Measurements from ENCODE around the gene DAP. TPM values are rescaled to one million over a fixed set of nuclear protein-coding genes. Genes with fewer than 3 reads are reported as not detected.

Gene DAP
- total and polyA plus RNA-seq, 8 donors = 68.3 to 183 (median 132) TPM

DNA sequence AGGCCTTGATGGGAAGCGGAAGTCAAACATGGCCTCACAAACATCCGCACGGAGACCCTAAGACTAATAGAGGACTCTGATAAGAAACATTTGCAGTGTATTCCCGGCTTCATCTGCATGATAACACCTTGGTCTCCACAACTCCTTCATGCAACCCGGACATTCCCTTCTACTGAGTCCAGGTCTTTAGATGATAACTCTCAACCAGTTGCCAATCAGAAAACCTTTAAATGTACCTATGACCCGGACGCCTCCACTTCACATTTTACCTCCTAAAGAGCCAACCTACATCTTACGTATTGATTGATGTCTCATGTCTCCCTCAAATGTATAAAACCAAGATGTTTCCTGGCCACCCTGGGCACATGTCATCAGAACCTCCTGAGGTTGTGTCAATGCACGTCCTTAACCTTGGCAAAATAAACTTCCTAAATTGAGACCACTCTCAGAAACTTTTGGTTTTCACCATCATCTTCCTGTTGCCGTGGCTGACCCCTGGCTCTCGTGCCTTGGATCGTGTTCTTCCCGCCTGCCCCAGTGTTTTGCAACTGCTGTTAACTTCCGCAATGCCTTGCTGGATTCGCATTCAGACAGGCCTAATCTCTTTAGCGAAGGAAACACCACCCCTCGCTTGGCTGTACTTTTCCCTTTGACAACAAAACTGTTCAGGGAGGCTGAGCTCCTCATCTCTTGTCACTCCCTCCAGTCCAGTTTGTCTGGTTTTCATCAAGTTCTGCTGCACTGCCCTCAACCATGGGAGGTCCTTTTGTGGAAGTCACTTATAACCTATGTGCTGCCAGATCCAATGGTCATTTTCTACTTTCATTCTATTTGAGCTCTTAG, 1.1 kb upstream of the DAP start:
- peak overlapping the region in 2 of 4 donors; percentile 36 to 70 for H3K4me3 ChIP-seq
- TF ChIP-seq, protein P1, sequence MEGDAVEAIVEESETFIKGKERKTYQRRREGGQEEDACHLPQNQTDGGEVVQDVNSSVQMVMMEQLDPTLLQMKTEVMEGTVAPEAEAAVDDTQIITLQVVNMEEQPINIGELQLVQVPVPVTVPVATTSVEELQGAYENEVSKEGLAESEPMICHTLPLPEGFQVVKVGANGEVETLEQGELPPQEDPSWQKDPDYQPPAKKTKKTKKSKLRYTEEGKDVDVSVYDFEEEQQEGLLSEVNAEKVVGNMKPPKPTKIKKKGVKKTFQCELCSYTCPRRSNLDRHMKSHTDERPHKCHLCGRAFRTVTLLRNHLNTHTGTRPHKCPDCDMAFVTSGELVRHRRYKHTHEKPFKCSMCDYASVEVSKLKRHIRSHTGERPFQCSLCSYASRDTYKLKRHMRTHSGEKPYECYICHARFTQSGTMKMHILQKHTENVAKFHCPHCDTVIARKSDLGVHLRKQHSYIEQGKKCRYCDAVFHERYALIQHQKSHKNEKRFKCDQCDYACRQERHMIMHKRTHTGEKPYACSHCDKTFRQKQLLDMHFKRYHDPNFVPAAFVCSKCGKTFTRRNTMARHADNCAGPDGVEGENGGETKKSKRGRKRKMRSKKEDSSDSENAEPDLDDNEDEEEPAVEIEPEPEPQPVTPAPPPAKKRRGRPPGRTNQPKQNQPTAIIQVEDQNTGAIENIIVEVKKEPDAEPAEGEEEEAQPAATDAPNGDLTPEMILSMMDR (IDR thresholded peaks at IDR 0.05) = no peak
- H3K4me1 ChIP-seq = peaks cover 3 to 28% (median 14%) of the 10 kb centered on the region in 3 donors
- H3K27me3 ChIP-seq = no peaks in the 10 kb centered on the region
- 48 to 51% methylated on average over 17 of the region's 17 CpGs for WGBS, 2 donors
- peak overlapping the region; percentile 93 to 100 (median 96) for H3K27ac ChIP-seq
- DNase-seq (peak in 2 of 6 donors; percentile 37 to 59), FAIRE-seq (no peak), ATAC-seq (peak in 2 of 4 donors; percentile 0 to 14)
- H3K36me3 ChIP-seq = no peaks in the 10 kb centered on the region
- intact Hi-C loops (cut with DNase I) = no loop called here
- no peaks in the 10 kb centered on the region for H3K9me3 ChIP-seq

DNA sequence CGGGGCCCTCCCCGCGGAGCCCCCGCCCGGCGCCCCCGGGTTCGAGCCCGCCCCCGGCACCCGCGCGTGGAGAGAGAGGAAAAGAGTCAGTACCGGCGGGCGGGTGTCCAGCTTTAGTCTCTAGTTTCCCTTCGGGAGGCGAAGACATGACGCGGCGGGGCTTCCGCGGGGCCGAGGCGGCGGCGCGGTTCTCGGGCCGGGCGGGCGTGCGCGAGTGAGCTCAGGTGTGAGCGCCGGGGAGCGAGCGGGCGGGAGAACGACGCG, 181 bp downstream of the DAP start:
- H3K9me3 ChIP-seq = no peaks in the 10 kb centered on the region
- no peaks in the 10 kb centered on the region for H3K27me3 ChIP-seq
- TF ChIP-seq, protein P1 (IDR thresholded peaks at IDR 0.05) = no peak
- DNase-seq = peak in 1 of 6 donors; percentile 80
- intact Hi-C loops (cut with DNase I) = no loop called here
- H3K4me1 ChIP-seq = peaks cover 3 to 39% (median 23%) of the 10 kb centered on the region in 3 donors
- H3K4me3 ChIP-seq = peak overlapping the region; percentile 51 to 92 (median 78)
- no peak for FAIRE-seq
- peak overlapping the region; percentile 93 to 100 (median 96) for H3K27ac ChIP-seq
- WGBS, 2 donors = 0% methylated on average over 22 to 42 of the region's 42 CpGs
- H3K36me3 ChIP-seq = no peaks in the 10 kb centered on the region
- ATAC-seq = no peak

DNA sequence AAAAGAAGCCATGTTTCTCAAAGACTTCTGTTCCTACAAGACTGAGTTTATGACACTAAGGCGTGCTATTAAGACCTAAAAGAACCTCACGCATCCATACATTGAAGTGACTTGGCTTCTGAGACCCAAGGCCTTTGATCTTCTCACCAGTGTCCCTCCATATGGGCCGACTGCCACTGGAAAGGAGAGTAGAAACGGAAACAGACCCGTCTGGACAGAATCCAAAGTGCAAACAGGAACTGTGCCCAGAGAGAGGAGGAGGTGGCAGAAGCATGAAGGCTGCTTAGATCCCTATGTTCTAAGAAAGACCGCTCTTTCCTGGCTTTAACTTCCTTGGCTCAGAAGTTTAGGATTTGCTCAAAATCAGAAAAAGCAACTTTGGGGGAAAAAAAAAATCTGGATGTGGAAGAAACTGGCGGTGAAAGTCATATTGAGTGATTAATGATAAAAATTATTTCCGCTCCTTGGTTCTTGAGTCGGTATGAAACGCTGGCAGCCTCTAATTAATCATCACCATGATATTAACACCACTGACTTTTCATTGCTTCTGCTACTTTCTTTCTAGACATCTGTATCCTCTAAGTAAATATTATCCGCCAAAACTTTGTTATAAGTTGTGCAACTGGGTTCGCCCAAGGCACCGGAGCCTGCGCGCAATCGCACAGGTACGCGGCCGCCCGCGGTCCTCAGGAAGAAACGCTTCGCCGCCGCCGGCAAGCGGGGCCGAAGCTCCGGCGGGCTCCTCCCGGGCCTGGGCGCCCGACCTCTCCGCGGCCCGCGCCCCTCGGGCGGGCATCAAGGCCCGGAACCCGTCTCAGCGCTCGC, 726 bp downstream of the DAP start:
- TF ChIP-seq, protein P1 (IDR thresholded peaks at IDR 0.05) = no peak
- WGBS, 2 donors = 1% methylated on average over 38 to 43 of the region's 43 CpGs
- no peaks in the 10 kb centered on the region for H3K9me3 ChIP-seq
- H3K4me3 ChIP-seq = peak overlapping the region; percentile 51 to 92 (median 78)
- peak overlapping the region; percentile 93 to 100 (median 96) for H3K27ac ChIP-seq
- intact Hi-C loops (cut with DNase I) = no loop called here
- no peaks in the 10 kb centered on the region for H3K27me3 ChIP-seq
- DNase-seq (peak in 4 of 6 donors; percentile 67 to 83 (median 78)), ATAC-seq (peak; percentile 30 to 61 (median 58)), FAIRE-seq (no peak)
- H3K36me3 ChIP-seq = no peaks in the 10 kb centered on the region
- peaks cover 3 to 39% (median 23%) of the 10 kb centered on the region in 3 donors for H3K4me1 ChIP-seq

DNA sequence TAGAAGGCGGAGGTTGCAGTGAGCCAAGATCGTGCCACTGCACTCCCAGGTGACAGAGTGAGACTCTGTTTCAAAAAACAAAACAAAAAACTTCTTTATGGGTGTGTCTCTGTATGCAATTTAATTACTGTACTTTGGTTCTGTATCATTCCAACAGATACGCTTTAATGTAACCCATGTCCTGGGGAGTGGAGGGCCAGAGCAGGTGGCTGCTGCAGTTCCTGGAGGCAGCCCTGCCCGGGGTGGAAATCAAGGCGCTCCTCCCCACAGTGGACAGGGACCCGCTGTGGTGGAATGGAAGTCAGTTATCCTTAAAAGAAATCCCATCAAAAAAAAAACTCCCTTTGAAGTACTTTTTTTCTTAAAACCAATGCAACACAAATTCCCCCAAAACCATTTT, 1.9 kb downstream of the DAP start:
- ATAC-seq = no peak
- intact Hi-C loops (cut with DNase I) = loop anchor here in 1 of 3 donors (10.0 kb wide), 1 partner anchor 54 kb away; no protein-coding TSS in a partner anchor
- Histone ChIP-seq H3K27ac (peak overlapping the region in 2 of 4 donors; percentile 99 to 100), H3K36me3 (no peaks in the 10 kb centered on the region), H3K9me3 (no peaks in the 10 kb centered on the region), H3K4me3 (peak overlapping the region in 3 of 4 donors; percentile 70 to 92 (median 86)), H3K4me1 (peaks cover 3 to 40% (median 23%) of the 10 kb centered on the region in 3 donors), H3K27me3 (no peaks in the 10 kb centered on the region)
- no peak for FAIRE-seq
- WGBS, 2 donors = 39 to 47% methylated on average over 6 of the region's 6 CpGs
- DNase-seq = no peak
- TF ChIP-seq, protein P1 (IDR thresholded peaks at IDR 0.05) = no peak

Data from pancreas (tissue), 10 donors.